ENCODE measurements around the gene LCE1F. TPM values are rescaled to one million over a fixed set of nuclear protein-coding genes. Genes with fewer than 3 reads are reported as not detected.

The LCE1F gene
- total and polyA plus RNA-seq, 2 of the 13 experiments (the other 11 are each of a cell fraction or from before 2014, with no cell fraction given), result not detected

DNA sequence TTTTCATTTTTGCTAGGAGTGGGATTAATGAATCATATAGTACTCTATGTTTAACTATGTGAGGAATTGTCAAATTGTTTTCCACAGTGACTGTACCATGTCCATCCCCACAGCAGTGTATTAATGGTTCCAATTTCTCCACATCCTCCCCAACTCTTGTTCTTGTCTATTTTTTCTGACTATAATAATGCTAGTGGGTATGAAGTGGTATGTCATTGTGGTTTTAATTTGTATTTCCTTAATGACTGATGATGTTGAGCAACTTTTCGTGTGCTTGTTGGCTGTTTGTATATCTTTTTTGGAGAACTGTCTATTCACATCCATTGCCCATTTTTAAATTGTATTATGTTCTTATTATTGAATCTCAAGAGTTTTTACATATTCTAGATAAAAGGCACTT, 27.1 kb upstream of the LCE1F start:
- TF ChIP-seq DZIP1 (CRISPR knock-in tag; IDR thresholded peaks at IDR 0.05) (no peak), ZBTB2 (CRISPR knock-in tag; IDR thresholded peaks at IDR 0.05; ENCODE audit: low read depth) (no peak), DMAP1 (CRISPR knock-in tag; IDR thresholded peaks at IDR 0.05) (no peak), ELF3 (CRISPR knock-in tag; IDR thresholded peaks at IDR 0.05) (no peak), CREB3 (CRISPR knock-in tag; IDR thresholded peaks at IDR 0.05) (no peak), MTA1 (CRISPR knock-in tag; IDR thresholded peaks at IDR 0.05; ENCODE audit: borderline replicate concordance) (no peak), ZNF224 (CRISPR knock-in tag; IDR thresholded peaks at IDR 0.05) (no peak)
- Histone ChIP-seq H3K9ac (ENCODE audit: insufficient read depth, low read depth, low read length) (no peak overlapping the region), H3K9me3 (ENCODE audit: low read length) (no peaks in the 10 kb centered on the region), H3K27me3 (ENCODE audit: control insufficient read depth in 1 of 2, insufficient read depth in 2 of 2, low read length in 2 of 2) (no peaks in the 10 kb centered on the region), H3K79me2 (ENCODE audit: insufficient read depth, low read length) (no peaks in the 10 kb centered on the region), H4K20me1 (ENCODE audit: insufficient read depth, low read length) (no peaks in the 10 kb centered on the region), H3K36me3 (replicated peaks in 1 of 2; ENCODE audit: control insufficient read depth in 1 of 2, insufficient read depth in 2 of 2, low read length in 2 of 2) (no peaks in the 10 kb centered on the region), H2AFZ (ENCODE audit: low read length) (no peak overlapping the region), H3K4me2 (ENCODE audit: low read depth, low read length) (no peak overlapping the region), H3K4me1 (ENCODE audit: insufficient read depth, low read length) (peaks cover 19% of the 10 kb centered on the region), H3K27ac (ENCODE audit: extremely low read length, insufficient read depth, low read length) (no peak overlapping the region), H3K4me3 (replicated peaks in 1 of 3; ENCODE audit: insufficient read depth in 1 of 3, low read depth in 2 of 3, low read length in 3 of 3) (no peak overlapping the region)
- no peak for DNase-seq (ENCODE audit: low spot score)
- in situ Hi-C loops (cut with HindIII; ENCODE audit: extremely low pct_ligation_motif_present, low pct_unique_long_range_greater_than_20kb) (no loop called here), intact Hi-C loops (cut with micrococcal nuclease; ENCODE audit: unreplicated experiment) (no loop called here)
- no peak for FAIRE-seq
- no TSS peak for BruUV-seq (replicated peaks)
- ChIA-PET POLR2A (no interaction called here), CTCF (ENCODE audit: low intra/inter-chr PET ratio, low total read pairs) (no interaction called here)
- 0% methylated on average over 1 of the region's 1 CpG for WGBS (ENCODE audit: low lambda C conversion rate)
- ATAC-seq, result no peak

All from HepG2 (cell line).